Measurements from ENCODE around the gene LYL1. TPM values are rescaled to one million over a fixed set of nuclear protein-coding genes. Genes with fewer than 3 reads are reported as not detected.

Gene LYL1
- total and polyA plus RNA-seq, 9 of the 15 experiments (the other 6 are each of a cell fraction or from before 2014, with no cell fraction given), result 1.3 to 266 (median 34.0) TPM

GRCh38 chr19:13130886-13131490 lies 28.3 kb upstream of the LYL1 start (continued):
- TF ChIP-seq PCBP1 (IDR thresholded peaks at IDR 0.05; ENCODE audit: low read depth, low read length, poor library complexity, severe bottlenecking), result no peak
- 0 out of 2 replicates have a peak, but pooled peaks have one; percentile 55 for TF ChIP-seq CBX1 (IDR thresholded peaks at IDR 0.05; ENCODE audit: low read depth)
- TF ChIP-seq ZNF217 (CRISPR knock-in tag; IDR thresholded peaks at IDR 0.05), result no peak
- TF ChIP-seq MGA (IDR thresholded peaks at IDR 0.05), result no peak
- TF ChIP-seq ELK1 (CRISPR knock-in tag; IDR thresholded peaks at IDR 0.05), result no peak
- TF ChIP-seq ZNF830 (CRISPR knock-in tag; IDR thresholded peaks at IDR 0.05), result no peak
- TF ChIP-seq PYGO2 (tag; IDR thresholded peaks at IDR 0.05), result no peak
- no peak for TF ChIP-seq RBFOX2 (IDR thresholded peaks at IDR 0.05; ENCODE audit: low read depth, low read length)
- TF ChIP-seq TSC22D4 (tag; IDR thresholded peaks at IDR 0.05), result no peak
- no peak for TF ChIP-seq NONO (IDR thresholded peaks at IDR 0.05; ENCODE audit: low read depth in 2 of 2, low read length in 1 of 2)
- no peak for TF ChIP-seq KDM2B (CRISPR knock-in tag; IDR thresholded peaks at IDR 0.05)
- TF ChIP-seq NR2C1 (IDR thresholded peaks at IDR 0.05), result no peak
- TF ChIP-seq NR2C1 (tag; IDR thresholded peaks at IDR 0.05), result no peak
- TF ChIP-seq PRMT5 (CRISPR knock-in tag; IDR thresholded peaks at IDR 0.05), result no peak

All from K562 (cell line).